H1 (cell line): ENCODE results near the gene NUDT4B. TPM values are rescaled to one million over a fixed set of nuclear protein-coding genes. Genes with fewer than 3 reads are reported as not detected.
"Not testable (repeated sequence)": the region's sequence is repeated elsewhere in the genome, so short reads cannot be mapped to it uniquely, and the experiment has no call there.

ENCODE experiments used
- CTCF ChIA-PET: fragments of 300-600 bp; sonication (Branson Sonifier 250); formaldehyde crosslinking; loops from one replicate; lab custom pipeline; 2021; ENCODE audit not compliant: partially characterized antibody; lab: Charles Lee
- POLR2A ChIA-PET: fragments of 300-600 bp; sonication (Branson Sonifier 250); formaldehyde crosslinking; loops from one replicate; lab custom pipeline; 2021; ENCODE audit warnings: inconsistent platforms; ENCODE audit not compliant: partially characterized antibody; lab: Charles Lee
- DNase-seq, 2 experiments: peaks; one replicate each; pipeline versions ENCODE4 v3.0.0 to v3.0.0-alpha.2; 2010 to 2022; ENCODE audit warnings: low spot score in 2 of 2, low read depth in 1 of 2, mixed read lengths in 1 of 2
- FAIRE-seq: peaks from 2 replicates; lab custom pipeline; 2011; peaks lifted over from hg19 to GRCh38; lab: Jason Lieb, UNC
- H2AFZ ChIP-seq: 2 replicates; pipeline ENCODE4 v1.8.1; 2012; ENCODE audit warnings: low read length, inconsistent platforms
- H2AK5ac ChIP-seq: 2 replicates; pipeline ENCODE4 v1.6.1; 2013; ENCODE audit warnings: low read depth, low read length
- H2BK120ac ChIP-seq: replicated peaks from 2 replicates; pipeline ENCODE3; 2013; ENCODE audit warnings: low read depth, low read length, inconsistent platforms
- H2BK12ac ChIP-seq: 2 replicates; pipeline ENCODE4 v1.6.1; 2013; ENCODE audit warnings: low read depth, low read length
- H2BK15ac ChIP-seq: 2 replicates; pipeline ENCODE4 v1.6.1; 2013; ENCODE audit warnings: low read length
- H2BK20ac ChIP-seq: 2 replicates; pipeline ENCODE4 v1.6.1; 2013; ENCODE audit warnings: low read length
- H2BK5ac ChIP-seq: 2 replicates; pipeline ENCODE4 v1.6.1; 2013; ENCODE audit warnings: low read depth, low read length
- H3K14ac ChIP-seq: 2 replicates; pipeline ENCODE4 v1.6.1; 2013; ENCODE audit warnings: inconsistent platforms; ENCODE audit not compliant: insufficient read length
- H3K18ac ChIP-seq: 2 replicates; pipeline ENCODE4 v1.6.1; 2013; ENCODE audit warnings: low read length; ENCODE audit errors: extremely low read depth
- H3K23ac ChIP-seq: 2 replicates; pipeline ENCODE4 v1.6.1; 2013; ENCODE audit warnings: inconsistent platforms; ENCODE audit not compliant: insufficient read length
- H3K23me2 ChIP-seq: 2 replicates; pipeline ENCODE4 v1.6.1; 2013; ENCODE audit warnings: low read depth, low read length
- H3K27ac ChIP-seq: 2 replicates; pipeline ENCODE4 v1.6.1; 2011; ENCODE audit warnings: low read depth, low read length, inconsistent platforms
- H3K27me3 ChIP-seq, 4 experiments: replicated peaks in 1 of 4; 1 replicate in 1 of 4; 2 replicates in 3 of 4; pipeline versions ENCODE4 v1.6.1 to v1.8.1; 2011 to 2013; ENCODE audit warnings: low read length in 3 of 4, mild to moderate bottlenecking in 3 of 4, inconsistent platforms in 2 of 4, mixed read lengths in 2 of 4, moderate library complexity in 1 of 4; ENCODE audit not compliant: control insufficient read depth in 3 of 4, insufficient read depth in 3 of 4; ENCODE audit errors: extremely low read depth in 1 of 4
- H3K36me3 ChIP-seq, 4 experiments: 2 replicates each; pipeline versions ENCODE4 v1.6.1 to v1.8.1; 2011 to 2013; ENCODE audit warnings: mild to moderate bottlenecking in 4 of 4, low read length in 3 of 4, moderate library complexity in 2 of 4, control low read depth in 1 of 4, inconsistent platforms in 1 of 4; ENCODE audit not compliant: insufficient read depth in 4 of 4, control insufficient read depth in 2 of 4
- H3K4ac ChIP-seq: replicated peaks from 2 replicates; pipeline ENCODE3; 2013; ENCODE audit warnings: low read length, low read depth, mixed read lengths, inconsistent platforms; ENCODE audit not compliant: insufficient read length
- H3K4me1 ChIP-seq, 4 experiments: replicated peaks in 1 of 4; 1 replicate in 1 of 4; 2 replicates in 3 of 4; pipeline versions ENCODE4 v1.6.1 to v1.8.1; 2011 to 2013; ENCODE audit warnings: low read length in 3 of 4, inconsistent platforms in 2 of 4, mixed read lengths in 1 of 4; ENCODE audit not compliant: insufficient read depth in 4 of 4, control insufficient read depth in 3 of 4
- H3K4me2 ChIP-seq, 2 experiments: 2 replicates each; pipeline versions ENCODE4 v1.6.1 to v1.8.1; 2011 to 2013; ENCODE audit warnings: low read depth in 2 of 2, low read length in 2 of 2, control low read depth in 1 of 2, inconsistent platforms in 1 of 2, mild to moderate bottlenecking in 1 of 2; ENCODE audit not compliant: insufficient read depth in 1 of 2
- H3K4me3 ChIP-seq, 4 experiments: fragments of 200-600, 300-600 bp in 1 of 4; sonication (generic), shearing (Covaris generic), sonication (Bioruptor Twin) in 1 of 4; 2 replicates each; pipeline versions ENCODE4 v1.5.1 to v1.8.1; 2011 to 2016; ENCODE audit warnings: low read length in 4 of 4, low read depth in 3 of 4, control low read depth in 2 of 4, inconsistent platforms in 2 of 4, mild to moderate bottlenecking in 2 of 4, mixed read lengths in 1 of 4, moderate library complexity in 1 of 4; ENCODE audit not compliant: insufficient read depth in 2 of 4; ENCODE audit errors: extremely low read depth in 1 of 4
- H3K56ac ChIP-seq: replicated peaks from 2 replicates; pipeline ENCODE3; 2013; ENCODE audit warnings: low read depth, mild to moderate bottlenecking, mixed read lengths, low read length, inconsistent platforms; ENCODE audit not compliant: insufficient read length
- H3K79me1 ChIP-seq: 2 replicates; pipeline ENCODE4 v1.6.1; 2013; ENCODE audit warnings: low read depth, low read length, control low read depth
- H3K79me2 ChIP-seq, 2 experiments: 2 replicates each; pipeline versions ENCODE4 v1.6.1 to v1.8.1; 2012 to 2013; ENCODE audit warnings: low read length in 2 of 2, mild to moderate bottlenecking in 2 of 2, inconsistent platforms in 1 of 2; ENCODE audit not compliant: insufficient read depth in 2 of 2, control insufficient read depth in 1 of 2
- H3K9ac ChIP-seq, 4 experiments: replicated peaks in 1 of 4; 1 replicate in 1 of 4; 2 replicates in 3 of 4; pipeline versions ENCODE4 v1.6.1 to v1.8.1; 2011 to 2013; ENCODE audit warnings: low read depth in 3 of 4, low read length in 3 of 4, control low read depth in 2 of 4, mild to moderate bottlenecking in 2 of 4, moderate library complexity in 2 of 4, inconsistent platforms in 1 of 4; ENCODE audit errors: extremely low read depth in 1 of 4
- H3K9me3 ChIP-seq, 2 experiments: 2 replicates each; pipeline versions ENCODE4 v1.6.1 to v1.8.1; 2012 to 2013; ENCODE audit warnings: mild to moderate bottlenecking in 2 of 2, moderate library complexity in 2 of 2, control low read depth in 1 of 2, inconsistent platforms in 1 of 2, low read depth in 1 of 2, low read length in 1 of 2, mixed read lengths in 1 of 2; ENCODE audit not compliant: insufficient read depth in 2 of 2
- H4K20me1 ChIP-seq, 2 experiments: replicated peaks in 1 of 2; 2 replicates each; pipeline versions ENCODE3 to v1.8.1; 2011 to 2013; ENCODE audit warnings: inconsistent platforms in 2 of 2, low read length in 2 of 2, mild to moderate bottlenecking in 1 of 2; ENCODE audit not compliant: insufficient read depth in 2 of 2, control insufficient read depth in 1 of 2
- H4K5ac ChIP-seq: 2 replicates; pipeline ENCODE4 v1.6.1; 2013; ENCODE audit warnings: low read length, low read depth, mixed read lengths, inconsistent platforms; ENCODE audit not compliant: insufficient read length
- H4K8ac ChIP-seq: 2 replicates; pipeline ENCODE4 v1.8.0; 2013; ENCODE audit warnings: mild to moderate bottlenecking, moderate library complexity, low read length, inconsistent platforms; ENCODE audit not compliant: insufficient read depth; ENCODE audit errors: extremely low read depth
- H4K91ac ChIP-seq: replicated peaks from 2 replicates; pipeline ENCODE3; 2013; ENCODE audit warnings: low read length, mixed read lengths, inconsistent platforms; ENCODE audit not compliant: insufficient read length
- WGBS, 2 experiments: shearing (Covaris generic) in 1 of 2; methylation state at CpG; one replicate each; pipeline versions ENCODE4 v1.1.6 to v1.1.7; 2013 to 2015; ENCODE audit warnings: low lambda C conversion rate in 2 of 2, mixed read lengths in 2 of 2, inconsistent platforms in 1 of 2, low coverage in 1 of 2, missing lambda C conversion rate in 1 of 2; ENCODE audit not compliant: insufficient replicate concordance in 2 of 2, insufficient coverage in 1 of 2, insufficient read length in 1 of 2; ENCODE audit errors: extremely low coverage in 1 of 2, missing lambda C conversion rate in 1 of 2; 5-methylcytosine and 5-hydroxymethylcytosine counted together
- polyA plus RNA-seq, 7 experiments: library from polyadenylated mRNA; depleted of rRNA in 3 of 7; stranded (reverse) in 5 of 7; unstranded in 2 of 7; fragments of >200 nt in 5 of 7; fragments of 200-250 nt in 2 of 7; gene quantifications; 1 replicate in 5 of 7; 2 replicates in 1 of 7; 4 replicates in 1 of 7; pipeline versions ENCODE4 v1.2.1 to v1.2.3, GENCODE V29; 2011 to 2013; ENCODE audit warnings: missing spikeins in 2 of 7, mixed read lengths in 2 of 7
- total RNA-seq: library from RNA; stranded (reverse); fragmentation: NEBNext Ultra II Directional; extraction: Animal tissue kit (Norgen Biotek cat#: 25700); gene quantifications from 2 replicates; pipeline ENCODE4 v1.2.1, GENCODE V29; 2021

The NUDT4B gene
- total and polyA plus RNA-seq, 2 of the 8 experiments (the other 6 are each of a cell fraction or from before 2014, with no cell fraction given) = 11.0 TPM; not detected in 1

DNA sequence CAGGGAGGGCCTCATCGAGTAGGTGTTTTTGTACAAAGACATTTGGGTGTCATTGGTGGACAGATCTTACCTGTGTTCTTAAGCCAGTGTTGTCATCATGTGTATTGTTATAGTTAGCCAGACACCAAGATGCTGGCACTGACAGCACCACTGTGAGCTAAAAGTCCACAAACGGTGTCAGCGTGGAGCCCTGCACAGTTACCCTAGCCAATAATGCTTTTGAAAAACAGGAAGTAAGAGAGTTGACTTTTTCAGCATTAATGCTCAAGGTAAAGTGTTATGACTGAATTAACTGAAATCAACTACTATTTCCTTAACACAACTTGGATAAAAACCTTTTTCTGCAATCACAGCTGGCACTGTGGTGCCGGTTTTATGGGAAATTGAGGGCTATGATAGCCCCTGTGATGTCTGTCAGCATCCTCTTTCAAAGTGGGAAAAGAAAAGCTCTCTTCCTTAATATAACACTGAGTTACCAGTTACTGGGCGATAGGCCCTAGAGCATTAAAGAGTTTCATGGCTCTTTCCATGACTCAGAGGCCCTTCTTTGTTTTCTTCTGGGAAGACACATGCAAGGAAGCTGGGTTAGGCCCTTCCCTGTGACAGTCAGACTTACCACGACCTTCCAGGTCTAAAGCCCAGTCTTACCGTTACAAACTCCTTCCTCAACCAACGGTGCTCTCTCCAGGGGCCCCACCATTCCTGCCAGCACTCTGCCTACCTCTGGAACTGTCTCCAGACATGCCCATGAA is 37.6 kb upstream of the NUDT4B start:
- H2AFZ ChIP-seq, H2AK5ac ChIP-seq, H3K4me2 ChIP-seq, H4K8ac ChIP-seq, DNase-seq, CTCF ChIA-PET, H2BK120ac ChIP-seq, H3K9me3 ChIP-seq, H3K36me3 ChIP-seq, H2BK5ac ChIP-seq, H3K23ac ChIP-seq, H3K27ac ChIP-seq, H4K20me1 ChIP-seq, H3K4me1 ChIP-seq, H3K9ac ChIP-seq, H2BK15ac ChIP-seq, H3K79me2 ChIP-seq, H3K4me3 ChIP-seq, FAIRE-seq, H3K4ac ChIP-seq, POLR2A ChIA-PET, H3K56ac ChIP-seq, H3K79me1 ChIP-seq, H3K18ac ChIP-seq, H4K91ac ChIP-seq, H2BK12ac ChIP-seq, H4K5ac ChIP-seq, H3K23me2 ChIP-seq, H3K14ac ChIP-seq, H3K27me3 ChIP-seq, H2BK20ac ChIP-seq: not testable (repeated sequence)
- WGBS, 2 experiments = no CpG with 5 or more reads among the region's 8 CpGs

DNA sequence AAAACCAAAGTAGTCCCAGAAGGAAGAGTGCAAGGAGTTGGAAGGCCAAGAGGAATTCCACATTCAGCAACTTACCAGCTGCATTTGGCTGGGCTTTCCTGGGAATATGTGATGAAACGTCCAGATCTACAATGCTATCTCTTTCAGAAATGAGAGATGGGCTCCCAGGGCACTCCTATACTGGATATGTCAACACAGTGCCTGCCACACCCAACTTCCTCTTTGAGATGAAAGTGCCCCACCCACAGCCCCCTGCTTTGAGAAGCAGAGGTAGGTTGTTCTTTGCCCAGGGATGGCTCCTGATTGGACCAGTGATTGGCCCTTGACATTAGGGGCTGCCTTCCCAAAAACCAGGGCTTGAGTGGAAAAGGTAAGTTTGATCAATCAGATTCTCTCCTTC is 36.2 kb upstream of the NUDT4B start:
- H3K36me3 ChIP-seq, H3K9me3 ChIP-seq, H3K4me1 ChIP-seq, H2BK120ac ChIP-seq, H3K56ac ChIP-seq, DNase-seq, POLR2A ChIA-PET, H2BK15ac ChIP-seq, H3K14ac ChIP-seq, H4K91ac ChIP-seq, H2BK5ac ChIP-seq, H2BK20ac ChIP-seq, FAIRE-seq, H2AK5ac ChIP-seq, H3K18ac ChIP-seq, H3K4ac ChIP-seq, H4K8ac ChIP-seq, H3K79me1 ChIP-seq, H3K4me3 ChIP-seq, H3K23ac ChIP-seq, H3K79me2 ChIP-seq, H3K9ac ChIP-seq, H3K4me2 ChIP-seq, H2BK12ac ChIP-seq, H2AFZ ChIP-seq, H3K27me3 ChIP-seq, H3K23me2 ChIP-seq, H4K5ac ChIP-seq, H4K20me1 ChIP-seq, CTCF ChIA-PET, H3K27ac ChIP-seq: not testable (repeated sequence)
- 100% methylated on average over 1 of the region's 1 CpG; no CpG with 5 or more reads in 1 of the 2 experiments for WGBS, 2 experiments
